ENCODE data around the gene BRME1. TPM values are rescaled to one million over a fixed set of nuclear protein-coding genes. Genes with fewer than 3 reads are reported as not detected.

The BRME1 gene
- total RNA-seq, 4 donors from 2014 or later = 1.9 to 2.4 (median 2.2) TPM; not detected in 1

DNA sequence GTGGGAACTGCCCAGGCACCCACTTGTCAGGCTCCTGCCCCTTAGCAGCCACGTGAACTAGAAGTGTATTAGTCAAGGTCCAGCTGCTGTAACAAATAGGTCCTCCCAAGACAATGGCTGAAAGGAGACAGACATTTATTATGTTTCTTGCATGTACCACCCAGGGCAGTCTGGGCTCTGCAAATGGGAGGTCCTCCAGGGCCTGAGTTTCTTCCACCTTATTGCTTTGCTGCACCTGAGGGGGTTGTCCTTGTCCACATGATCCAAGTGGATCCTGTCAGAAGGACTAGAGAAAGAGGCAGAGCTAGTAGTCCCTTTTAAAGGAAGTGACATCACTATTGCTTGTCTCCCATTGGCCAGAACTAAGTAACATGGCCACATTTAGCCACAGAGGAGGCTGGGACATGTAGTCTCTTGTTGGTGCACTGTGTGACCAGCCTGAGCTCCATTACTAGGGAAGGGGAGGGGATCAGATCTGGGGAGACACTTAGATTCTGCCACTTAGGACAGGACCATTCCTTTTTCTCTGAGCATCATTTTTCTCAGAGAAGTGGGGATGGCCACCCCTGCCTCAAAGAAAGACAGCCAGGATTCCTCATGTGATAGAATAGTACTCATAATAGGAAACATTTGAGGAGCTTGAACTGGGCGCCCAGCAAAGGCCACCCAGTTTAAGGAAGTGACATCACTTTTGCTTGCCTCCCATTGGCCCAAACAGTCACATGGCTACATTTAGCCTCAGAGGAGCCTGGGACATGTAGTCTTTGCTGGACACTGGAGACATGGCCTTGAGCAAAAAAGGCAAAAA is 15.2 kb upstream of the BRME1 start:
- Histone ChIP-seq H3K4me3 (no peak overlapping the region), H3K27me3 (no peaks in the 10 kb centered on the region), H3K9me3 (peaks cover 0 to 6% (median 0%) of the 10 kb centered on the region in 3 donors), H3K27ac (no peak overlapping the region), H3K36me3 (peaks cover 0 to 98% of the 10 kb centered on the region in 2 donors), H3K4me1 (no peaks in the 10 kb centered on the region)
- peak; percentile 37 for ATAC-seq
- TF ChIP-seq POLR2A (IDR thresholded peaks at IDR 0.05) (no peak), EP300 (IDR thresholded peaks at IDR 0.05) (no peak), POLR2AphosphoS5 (IDR thresholded peaks at IDR 0.05) (no peak)
- TF ChIP-seq, protein P1, sequence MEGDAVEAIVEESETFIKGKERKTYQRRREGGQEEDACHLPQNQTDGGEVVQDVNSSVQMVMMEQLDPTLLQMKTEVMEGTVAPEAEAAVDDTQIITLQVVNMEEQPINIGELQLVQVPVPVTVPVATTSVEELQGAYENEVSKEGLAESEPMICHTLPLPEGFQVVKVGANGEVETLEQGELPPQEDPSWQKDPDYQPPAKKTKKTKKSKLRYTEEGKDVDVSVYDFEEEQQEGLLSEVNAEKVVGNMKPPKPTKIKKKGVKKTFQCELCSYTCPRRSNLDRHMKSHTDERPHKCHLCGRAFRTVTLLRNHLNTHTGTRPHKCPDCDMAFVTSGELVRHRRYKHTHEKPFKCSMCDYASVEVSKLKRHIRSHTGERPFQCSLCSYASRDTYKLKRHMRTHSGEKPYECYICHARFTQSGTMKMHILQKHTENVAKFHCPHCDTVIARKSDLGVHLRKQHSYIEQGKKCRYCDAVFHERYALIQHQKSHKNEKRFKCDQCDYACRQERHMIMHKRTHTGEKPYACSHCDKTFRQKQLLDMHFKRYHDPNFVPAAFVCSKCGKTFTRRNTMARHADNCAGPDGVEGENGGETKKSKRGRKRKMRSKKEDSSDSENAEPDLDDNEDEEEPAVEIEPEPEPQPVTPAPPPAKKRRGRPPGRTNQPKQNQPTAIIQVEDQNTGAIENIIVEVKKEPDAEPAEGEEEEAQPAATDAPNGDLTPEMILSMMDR (IDR thresholded peaks at IDR 0.05) = no peak
- 40% methylated on average over 1 of the region's 2 CpGs; no CpG with 5 or more reads in 1 of the 2 donors for WGBS, 2 donors (ENCODE audit: low coverage in 1 of 2)

DNA sequence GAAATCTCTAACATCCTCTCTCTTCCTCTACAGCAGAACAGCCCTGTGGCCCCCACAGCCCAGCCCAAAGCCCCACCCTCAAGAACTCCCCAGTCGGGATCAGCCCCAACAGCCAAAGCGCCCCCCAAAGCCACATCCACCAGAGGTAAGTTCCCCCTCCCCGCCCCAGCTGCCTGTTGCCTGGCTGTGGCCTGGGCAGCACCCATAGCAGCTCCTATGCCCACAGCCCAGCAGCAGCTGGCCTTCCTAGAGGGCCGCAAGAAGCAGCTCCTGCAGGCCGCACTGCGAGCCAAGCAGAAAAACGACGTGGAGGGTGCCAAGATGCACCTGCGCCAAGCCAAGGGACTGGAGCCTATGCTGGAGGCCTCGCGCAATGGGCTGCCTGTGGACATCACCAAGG is 14.6 kb upstream of the BRME1 start:
- no peak for ATAC-seq
- 100% methylated on average over 1 of the region's 11 CpGs; no CpG with 5 or more reads in 1 of the 2 donors for WGBS, 2 donors (ENCODE audit: low coverage in 1 of 2)
- no peaks in the 10 kb centered on the region for H3K4me1 ChIP-seq
- peaks cover 0 to 6% (median 0%) of the 10 kb centered on the region in 3 donors for H3K9me3 ChIP-seq
- H3K27ac ChIP-seq = no peak overlapping the region
- no peak overlapping the region for H3K4me3 ChIP-seq
- TF ChIP-seq, protein P1 (IDR thresholded peaks at IDR 0.05) = no peak
- no peak for TF ChIP-seq POLR2AphosphoS5 (IDR thresholded peaks at IDR 0.05)
- TF ChIP-seq POLR2A (IDR thresholded peaks at IDR 0.05) = no peak
- TF ChIP-seq EP300 (IDR thresholded peaks at IDR 0.05) = no peak
- H3K36me3 ChIP-seq = peaks cover 0 to 100% of the 10 kb centered on the region in 2 donors
- no peaks in the 10 kb centered on the region for H3K27me3 ChIP-seq

DNA sequence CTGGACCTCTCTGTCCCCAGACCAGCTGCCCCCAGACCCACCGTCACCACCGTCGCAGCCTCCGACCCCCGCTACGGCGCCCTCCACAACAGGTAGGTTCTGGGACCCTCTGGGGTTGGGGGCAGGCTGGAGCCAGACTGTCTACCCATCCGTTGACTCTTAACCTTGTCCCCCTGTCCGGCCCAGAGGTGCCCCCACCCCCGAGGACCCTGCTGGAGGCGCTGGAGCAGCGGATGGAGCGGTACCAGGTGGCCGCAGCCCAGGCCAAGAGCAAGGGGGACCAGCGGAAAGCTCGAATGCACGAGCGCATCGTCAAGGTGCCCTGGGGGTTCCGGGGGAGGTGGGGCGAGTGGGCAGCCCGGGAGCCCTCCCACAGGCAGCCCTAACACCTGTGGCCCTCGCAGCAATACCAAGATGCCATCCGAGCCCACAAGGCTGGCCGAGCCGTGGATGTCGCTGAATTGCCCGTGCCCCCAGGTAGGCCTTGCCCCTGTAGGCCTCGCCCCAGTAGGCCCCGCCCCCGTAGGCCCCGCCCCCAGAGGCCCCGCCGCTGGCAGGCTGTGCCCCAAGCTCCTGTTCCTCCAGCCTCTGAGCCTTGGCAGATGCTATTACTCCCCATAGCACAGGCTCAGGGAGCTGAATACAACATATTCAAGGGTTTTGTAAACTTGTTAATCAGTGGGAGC is 13.0 kb upstream of the BRME1 start:
- no peak for ATAC-seq
- Histone ChIP-seq H3K27ac (no peak overlapping the region), H3K4me3 (no peak overlapping the region), H3K27me3 (no peaks in the 10 kb centered on the region), H3K36me3 (peaks cover 0 to 100% of the 10 kb centered on the region in 2 donors), H3K4me1 (no peaks in the 10 kb centered on the region), H3K9me3 (peaks cover 0 to 6% (median 0%) of the 10 kb centered on the region in 3 donors)
- WGBS, 2 donors (ENCODE audit: low coverage in 1 of 2) = 100% methylated on average over 1 of the region's 34 CpGs; no CpG with 5 or more reads in 1 of the 2 donors
- TF ChIP-seq, protein P1 (IDR thresholded peaks at IDR 0.05) = no peak
- TF ChIP-seq POLR2A (IDR thresholded peaks at IDR 0.05) = no peak
- TF ChIP-seq POLR2AphosphoS5 (IDR thresholded peaks at IDR 0.05) = no peak
- no peak for TF ChIP-seq EP300 (IDR thresholded peaks at IDR 0.05)

DNA sequence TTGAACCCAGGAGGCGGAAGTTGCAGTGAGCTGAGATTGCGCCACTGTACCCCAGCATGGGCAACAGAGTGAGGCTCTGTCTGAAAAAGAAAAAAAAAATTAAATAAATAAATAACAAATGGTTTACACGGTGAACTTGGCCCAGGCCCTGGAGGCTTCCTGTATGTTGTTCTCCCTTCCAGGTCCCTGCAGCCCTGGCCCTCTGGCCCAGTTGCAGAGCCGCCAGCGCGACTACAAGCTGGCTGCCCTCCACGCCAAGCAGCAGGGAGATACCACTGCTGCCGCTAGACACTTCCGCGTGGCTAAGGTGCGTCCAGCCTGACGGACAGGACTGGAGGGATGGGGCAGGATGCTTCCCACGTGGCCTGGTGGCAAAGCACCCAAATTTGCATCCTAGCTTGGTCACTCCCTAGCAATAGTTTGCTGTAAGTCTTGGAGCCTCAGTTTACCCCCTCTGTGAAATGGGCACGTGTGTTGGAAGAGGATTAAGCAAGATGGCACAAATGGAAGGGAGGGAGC is 12.0 kb upstream of the BRME1 start:
- no peak overlapping the region for H3K27ac ChIP-seq
- ATAC-seq = peak; percentile 44
- no peaks in the 10 kb centered on the region for H3K27me3 ChIP-seq
- WGBS, 2 donors (ENCODE audit: low coverage in 1 of 2) = 69 to 82% methylated on average over 4 to 6 of the region's 14 CpGs
- peaks cover 0 to 100% of the 10 kb centered on the region in 2 donors for H3K36me3 ChIP-seq
- peaks cover 0 to 6% (median 0%) of the 10 kb centered on the region in 3 donors for H3K9me3 ChIP-seq
- no peak overlapping the region for H3K4me3 ChIP-seq
- TF ChIP-seq EP300 (IDR thresholded peaks at IDR 0.05) = no peak
- no peaks in the 10 kb centered on the region for H3K4me1 ChIP-seq

DNA sequence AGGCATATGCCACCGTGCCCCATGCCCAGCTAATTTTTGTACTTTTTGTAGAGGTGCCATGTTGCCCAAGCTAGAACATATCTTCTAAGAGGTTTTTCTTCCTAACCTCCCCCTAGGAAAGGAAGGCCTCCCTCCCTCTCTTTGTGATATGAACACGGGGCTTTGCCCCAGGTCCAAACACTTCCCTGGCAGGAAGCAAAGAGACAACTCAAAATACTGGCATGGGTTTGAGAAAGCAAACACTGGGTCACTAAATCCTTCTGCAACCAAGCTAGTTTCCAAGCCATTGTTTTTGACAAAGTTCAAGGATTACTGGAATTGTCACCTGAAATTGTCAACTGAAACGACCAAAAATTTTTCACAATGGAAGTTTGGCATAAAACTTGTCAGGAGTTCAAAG is 8.9 kb upstream of the BRME1 start:
- Histone ChIP-seq H3K4me3 (no peak overlapping the region), H3K27ac (no peak overlapping the region), H3K27me3 (no peaks in the 10 kb centered on the region), H3K9me3 (no peaks in the 10 kb centered on the region), H3K36me3 (peaks cover 0 to 100% of the 10 kb centered on the region in 2 donors), H3K4me1 (no peaks in the 10 kb centered on the region)
- no peak for ATAC-seq
- no peak for TF ChIP-seq POLR2AphosphoS5 (IDR thresholded peaks at IDR 0.05)
- TF ChIP-seq, protein P1 (IDR thresholded peaks at IDR 0.05) = no peak
- TF ChIP-seq EP300 (IDR thresholded peaks at IDR 0.05) = no peak
- TF ChIP-seq POLR2A (IDR thresholded peaks at IDR 0.05) = no peak
- 82 to 93% methylated on average over 2 of the region's 3 CpGs for WGBS, 2 donors (ENCODE audit: low coverage in 1 of 2)
